Measurements from ENCODE around the gene CTDNEP1.

DNA sequence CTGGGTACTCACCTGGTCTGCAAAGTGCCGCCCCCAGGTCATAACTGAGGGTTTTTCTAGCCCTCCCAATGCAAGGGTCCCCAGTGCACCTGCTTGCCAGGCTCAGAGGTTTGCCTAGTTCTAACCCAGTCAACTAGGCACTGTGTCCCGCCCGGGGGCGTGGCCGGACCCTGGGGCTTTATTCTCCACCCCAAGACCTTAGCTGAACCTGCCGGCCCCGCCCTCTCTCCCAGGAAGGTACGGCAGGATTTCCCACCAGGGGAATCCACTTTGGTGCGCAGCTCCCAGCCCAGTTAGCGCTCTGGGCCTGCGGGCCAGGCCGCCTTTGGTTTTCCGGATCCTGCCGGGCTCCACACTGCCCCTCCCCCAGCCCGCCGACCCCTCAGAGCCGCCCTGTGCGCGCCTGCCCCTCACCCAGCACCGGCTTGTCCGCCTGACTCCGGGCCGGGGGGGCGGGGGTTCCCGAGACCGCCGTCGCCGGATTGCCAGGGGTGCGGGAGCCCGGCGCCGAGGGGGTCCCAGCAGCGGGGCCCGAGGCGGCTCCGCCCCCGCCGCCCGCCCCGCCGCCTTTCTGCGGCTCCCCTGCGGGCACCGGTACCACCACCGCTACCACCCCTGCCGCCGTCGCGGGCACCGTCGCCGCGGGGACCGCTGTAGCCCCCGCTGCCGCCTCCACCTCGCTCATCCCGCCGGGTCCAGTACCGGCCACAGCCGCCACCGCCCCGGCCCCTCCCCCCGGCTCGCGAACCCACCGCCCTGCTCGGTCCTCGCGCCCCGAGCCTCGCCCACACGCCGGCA, 42.5 kb upstream of the CTDNEP1 start:
- TF ChIP-seq, protein P1, sequence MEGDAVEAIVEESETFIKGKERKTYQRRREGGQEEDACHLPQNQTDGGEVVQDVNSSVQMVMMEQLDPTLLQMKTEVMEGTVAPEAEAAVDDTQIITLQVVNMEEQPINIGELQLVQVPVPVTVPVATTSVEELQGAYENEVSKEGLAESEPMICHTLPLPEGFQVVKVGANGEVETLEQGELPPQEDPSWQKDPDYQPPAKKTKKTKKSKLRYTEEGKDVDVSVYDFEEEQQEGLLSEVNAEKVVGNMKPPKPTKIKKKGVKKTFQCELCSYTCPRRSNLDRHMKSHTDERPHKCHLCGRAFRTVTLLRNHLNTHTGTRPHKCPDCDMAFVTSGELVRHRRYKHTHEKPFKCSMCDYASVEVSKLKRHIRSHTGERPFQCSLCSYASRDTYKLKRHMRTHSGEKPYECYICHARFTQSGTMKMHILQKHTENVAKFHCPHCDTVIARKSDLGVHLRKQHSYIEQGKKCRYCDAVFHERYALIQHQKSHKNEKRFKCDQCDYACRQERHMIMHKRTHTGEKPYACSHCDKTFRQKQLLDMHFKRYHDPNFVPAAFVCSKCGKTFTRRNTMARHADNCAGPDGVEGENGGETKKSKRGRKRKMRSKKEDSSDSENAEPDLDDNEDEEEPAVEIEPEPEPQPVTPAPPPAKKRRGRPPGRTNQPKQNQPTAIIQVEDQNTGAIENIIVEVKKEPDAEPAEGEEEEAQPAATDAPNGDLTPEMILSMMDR (IDR thresholded peaks at IDR 0.05; ENCODE audit: insufficient read depth, low read length, poor library complexity, severe bottlenecking) = no peak
- no peak for TF ChIP-seq EZH2phosphoT487 (conservative IDR thresholded peaks at IDR 0.05; ENCODE audit: low read length)
